WTC11 (cell line): ENCODE data around the gene ASTE1. TPM values are rescaled to one million over a fixed set of nuclear protein-coding genes. Genes with fewer than 3 reads are reported as not detected.

ENCODE experiments used
- ATAC-seq: fragments of 200-7000 bp; cut with Tn5 transposase; 2 replicates; pipeline ENCODE4 v1.10.0; 2021; ENCODE audit warnings: mild to moderate bottlenecking, moderate library complexity
- CTCF ChIA-PET: fragments of 300-600 bp; sonication (Branson Sonifier 250); formaldehyde crosslinking; loops from one replicate; lab custom pipeline; 2021; ENCODE audit warnings: antibody characterized with exemption; lab: Charles Lee
- POLR2A ChIA-PET: fragments of 350-600 bp; sonication (Branson Sonifier 250); formaldehyde crosslinking; loops from one replicate; lab custom pipeline; 2021; ENCODE audit warnings: antibody characterized with exemption; lab: Charles Lee
- DNase-seq: peaks from one replicate; pipeline ENCODE4 v3.0.0; 2021; ENCODE audit warnings: low spot score
- H3K27ac Mint-ChIP-seq: 2 replicates; pipeline ENCODE4 v1.8.0; 2021; ENCODE audit warnings: mixed read lengths
- H3K27me3 Mint-ChIP-seq: 2 replicates; pipeline ENCODE4 v1.8.0; 2021; ENCODE audit warnings: low read depth, mild to moderate bottlenecking, moderate library complexity, mixed read lengths
- H3K36me3 Mint-ChIP-seq: 2 replicates; pipeline ENCODE4 v1.8.0; 2021; ENCODE audit warnings: mixed read lengths
- H3K4me1 Mint-ChIP-seq: 2 replicates; pipeline ENCODE4 v1.8.0; 2022; ENCODE audit warnings: mixed read lengths
- H3K4me3 Mint-ChIP-seq: 2 replicates; pipeline ENCODE4 v1.8.0; 2021; ENCODE audit warnings: mild to moderate bottlenecking, moderate library complexity, mixed read lengths
- H3K9me3 Mint-ChIP-seq: 2 replicates; pipeline ENCODE4 v1.8.0; 2021; ENCODE audit warnings: mixed read lengths
- ATF3 ChIP-seq: sonication (generic); formaldehyde crosslinking; conservative IDR thresholded peaks from 2 replicates; pipeline ENCODE4 v1.8.1; 2022; ENCODE audit warnings: mild to moderate bottlenecking, missing genetic modification reagents
- E2F1 ChIP-seq: sonication (generic); formaldehyde crosslinking; IDR thresholded peaks from 2 replicates; pipeline ENCODE4 v1.8.0; 2022; ENCODE audit warnings: mild to moderate bottlenecking, missing genetic modification reagents
- E2F4 ChIP-seq: sonication (generic); formaldehyde crosslinking; IDR thresholded peaks from 2 replicates; pipeline ENCODE4 v1.8.1; 2022; ENCODE audit warnings: low read depth, mild to moderate bottlenecking, moderate library complexity, missing genetic modification reagents, borderline replicate concordance
- FOXK1 ChIP-seq: sonication (generic); formaldehyde crosslinking; IDR thresholded peaks from 2 replicates; pipeline ENCODE4 v1.8.0; 2022; ENCODE audit warnings: mild to moderate bottlenecking, moderate library complexity, missing genetic modification reagents
- HMGXB4 ChIP-seq: sonication (generic); formaldehyde crosslinking; IDR thresholded peaks from 2 replicates; pipeline ENCODE4 v1.8.1; 2023; ENCODE audit warnings: mild to moderate bottlenecking, moderate library complexity, missing genetic modification reagents
- MXD4 ChIP-seq: fragments of 250-450 bp; sonication (Bioruptor Pico); IDR thresholded peaks from 2 replicates; pipeline ENCODE4 v1.8.0; 2021; ENCODE audit warnings: mild to moderate bottlenecking, moderate library complexity, borderline replicate concordance
- NFATC4 ChIP-seq: fragments of 250-450 bp; sonication (Bioruptor Pico); IDR thresholded peaks from 2 replicates; pipeline ENCODE4 v1.9.0; 2021; ENCODE audit warnings: mild to moderate bottlenecking
- NFE2L1 ChIP-seq: sonication (generic); formaldehyde crosslinking; IDR thresholded peaks from 2 replicates; pipeline ENCODE4 v1.8.1; 2023; ENCODE audit warnings: missing genetic modification reagents
- OVOL2 ChIP-seq: fragments of 250-450 bp; sonication (Bioruptor Pico); IDR thresholded peaks from 2 replicates; pipeline ENCODE4 v1.9.0; 2021; ENCODE audit warnings: mild to moderate bottlenecking, borderline replicate concordance
- PRDM15 ChIP-seq: sonication (generic); formaldehyde crosslinking; IDR thresholded peaks from 2 replicates; pipeline ENCODE4 v1.8.0; 2022; ENCODE audit warnings: missing genetic modification reagents
- TEAD1 ChIP-seq: sonication (generic); formaldehyde crosslinking; IDR thresholded peaks from 2 replicates; pipeline ENCODE4 v1.8.0; 2022; ENCODE audit warnings: mild to moderate bottlenecking, missing genetic modification reagents
- ZNF219 ChIP-seq: sonication (generic); formaldehyde crosslinking; IDR thresholded peaks from 2 replicates; pipeline ENCODE4 v1.8.0; 2023; ENCODE audit warnings: missing genetic modification reagents, mild to moderate bottlenecking, borderline replicate concordance
- ZNF416 ChIP-seq: fragments of 250-450 bp; sonication (Bioruptor Pico); IDR thresholded peaks from 2 replicates; pipeline ENCODE4 v1.9.0; 2021; ENCODE audit warnings: mild to moderate bottlenecking, inconsistent platforms
- ZNF671 ChIP-seq: fragments of 250-450 bp; sonication (Bioruptor Pico); IDR thresholded peaks from 2 replicates; pipeline ENCODE4 v1.8.0; 2021; ENCODE audit warnings: mild to moderate bottlenecking
- total RNA-seq: library from RNA; stranded (reverse); gene quantifications from 3 replicates; pipeline ENCODE4 v1.2.3, GENCODE V29; 2021

Gene ASTE1
- total RNA-seq, 1 experiment from 2014 or later, result 5.8 TPM

- no peak for ATAC-seq
- no peaks in the 10 kb centered on the region; the same call in 1 of the 2 replicates for H3K36me3 Mint-ChIP-seq
- POLR2A ChIA-PET, result no interaction called here
- no peaks in the 10 kb centered on the region; the same call in 1 of the 2 replicates for H3K27me3 Mint-ChIP-seq
- 0 out of 2 replicates have a peak, but pooled peaks cover 4% of the 10 kb centered on the region for H3K4me1 Mint-ChIP-seq
- CTCF ChIA-PET, result no interaction called here
- no peak overlapping the region for H3K27ac Mint-ChIP-seq
- H3K4me3 Mint-ChIP-seq, result no peak overlapping the region
- TF ChIP-seq OVOL2 (CRISPR knock-in tag) (no peak), NFE2L1 (CRISPR knock-in tag) (no peak), ZNF416 (no peak), E2F4 (CRISPR knock-in tag) (no peak), ATF3 (no peak), MXD4 (no peak), PRDM15 (no peak), FOXK1 (CRISPR knock-in tag) (no peak), HMGXB4 (CRISPR knock-in tag) (no peak), TEAD1 (no peak), ZNF219 (CRISPR knock-in tag) (no peak), NFATC4 (CRISPR knock-in tag) (no peak)
- no peak for DNase-seq
- H3K9me3 Mint-ChIP-seq, result peaks cover 9% of the 10 kb centered on the region
Observed at GRCh38 chr3:131050001-131050400, 23.4 kb upstream of the ASTE1 start.

GRCh38 chr3:131048030-131048429, 21.4 kb upstream of the ASTE1 start:
- H3K4me1 Mint-ChIP-seq, result 0 out of 2 replicates have a peak, but pooled peaks cover 4% of the 10 kb centered on the region
- POLR2A ChIA-PET, result no interaction called here
- H3K4me3 Mint-ChIP-seq, result no peak overlapping the region
- DNase-seq (no peak), ATAC-seq (no peak; the same call in 1 of the 2 replicates)
- TF ChIP-seq E2F1 (CRISPR knock-in tag), result no peak
- no peak for TF ChIP-seq NFATC4 (CRISPR knock-in tag)
- no peak for TF ChIP-seq ZNF671 (CRISPR knock-in tag)
- no peak for TF ChIP-seq ZNF416
- TF ChIP-seq PRDM15, result no peak
- peaks cover 22% of the 10 kb centered on the region for H3K9me3 Mint-ChIP-seq
- CTCF ChIA-PET, result interaction anchor here (0.7 to 1.3 kb wide), 6 partner anchors 11 to 1162 kb away, joined by 3 read pairs; no protein-coding TSS in a partner anchor
- no peaks in the 10 kb centered on the region; the same call in 1 of the 2 replicates for H3K27me3 Mint-ChIP-seq
- H3K27ac Mint-ChIP-seq, result no peak overlapping the region
- H3K36me3 Mint-ChIP-seq, result peaks cover 5% of the 10 kb centered on the region; the same call in 1 of the 2 replicates
